Measurements from ENCODE around the gene CLIC4.

GRCh38 chr1:24884751-24885150 lies 139.5 kb downstream of the CLIC4 start:
- TF ChIP-seq POLR2AphosphoS5 (IDR thresholded peaks at IDR 0.05; ENCODE audit: low read depth, low read length), result no peak
- no peak for TF ChIP-seq POLR2A (IDR thresholded peaks at IDR 0.05; ENCODE audit: low read depth, low read length)
- no peak for TF ChIP-seq TAF1 (IDR thresholded peaks at IDR 0.05; ENCODE audit: low read depth, low read length)
